Esophagus muscularis mucosa (tissue), 4 donors: ENCODE results near the gene PTAFR. TPM values are rescaled to one million over a fixed set of nuclear protein-coding genes. Genes with fewer than 3 reads are reported as not detected.

ENCODE experiments used
- DNase-seq: peaks from one replicate; pipeline ENCODE4 v3.0.0-alpha.2; 2017; ENCODE audit errors: extremely low spot score
- H3K27ac ChIP-seq, 4 donors: fragments of 200-600 bp; sonication (generic); replicated peaks in 1 of 4; 1 replicate in 3 of 4; 2 replicates in 1 of 4; pipeline ENCODE4 v1.5.1; 2016 to 2019; ENCODE audit warnings: mild to moderate bottlenecking in 1 of 4
- H3K27me3 ChIP-seq, 4 donors: fragments of 200-600 bp; sonication (generic); one replicate each; pipeline versions ENCODE4 v1.5.1 to v1.6.0; 2016 to 2019
- H3K36me3 ChIP-seq, 4 donors: fragments of 200-600 bp; sonication (generic); one replicate each; pipeline ENCODE4 v1.5.1; 2016 to 2019
- H3K4me1 ChIP-seq, 4 donors: fragments of 200-600 bp; sonication (generic); one replicate each; pipeline ENCODE4 v1.5.1; 2016 to 2019
- H3K4me3 ChIP-seq, 4 donors: fragments of 200-600 bp; sonication (generic); 1 replicate in 2 of 4; 2 replicates in 2 of 4; pipeline ENCODE4 v1.5.1; 2016 to 2019; ENCODE audit warnings: mild to moderate bottlenecking in 4 of 4, moderate library complexity in 1 of 4
- H3K9me3 ChIP-seq, 4 donors: fragments of 200-600 bp; sonication (generic); 1 replicate in 3 of 4; 2 replicates in 1 of 4; pipeline ENCODE4 v1.5.1; 2016 to 2019
- EP300 ChIP-seq: sonication (generic); formaldehyde crosslinking; IDR thresholded peaks from one replicate; pipeline ENCODE4 v1.6.1; 2017; ENCODE audit warnings: antibody characterized with exemption
- POLR2A ChIP-seq: fragments of 450-650 bp; IDR thresholded peaks from one replicate; pipeline ENCODE4 v1.6.1; 2017; ENCODE audit warnings: antibody characterized with exemption, moderate library complexity, mild to moderate bottlenecking, low read depth
- POLR2AphosphoS5 ChIP-seq, 2 donors: sonication (generic); formaldehyde crosslinking; IDR thresholded peaks; one replicate each; pipeline ENCODE4 v1.6.1; 2017; ENCODE audit warnings: antibody characterized with exemption in 2 of 2
- WGBS: methylation state at CpG from one replicate; pipeline ENCODE4 v1.1.5; 2018; 5-methylcytosine and 5-hydroxymethylcytosine counted together
- intact Hi-C: fragments of 100-400 bp; cut with DNase I; formaldehyde crosslinking; loops from one replicate; pipeline ENCODE4 v1.15.1; 2023
- total RNA-seq, 4 donors: library from RNA; depleted of rRNA; stranded (reverse); fragments of >200 nt; gene quantifications; one replicate each; pipeline versions ENCODE4 v1.1.0 to v1.2.1, GENCODE V29; 2016
- TF ChIP-seq, protein P1 (sequence below), 3 experiments: fragments of 200-600 bp in 2 of 3; fragments of 450-650 bp in 1 of 3; sonication (generic) in 2 of 3; IDR thresholded peaks; one replicate each; pipeline ENCODE4 v1.5.1; 2017 to 2019; ENCODE audit warnings: antibody characterized with exemption in 3 of 3, mild to moderate bottlenecking in 2 of 3, moderate library complexity in 1 of 3

PTAFR gene
- total RNA-seq, 4 donors from 2014 or later: 4.6 to 8.1 (median 6.8) TPM

DNA sequence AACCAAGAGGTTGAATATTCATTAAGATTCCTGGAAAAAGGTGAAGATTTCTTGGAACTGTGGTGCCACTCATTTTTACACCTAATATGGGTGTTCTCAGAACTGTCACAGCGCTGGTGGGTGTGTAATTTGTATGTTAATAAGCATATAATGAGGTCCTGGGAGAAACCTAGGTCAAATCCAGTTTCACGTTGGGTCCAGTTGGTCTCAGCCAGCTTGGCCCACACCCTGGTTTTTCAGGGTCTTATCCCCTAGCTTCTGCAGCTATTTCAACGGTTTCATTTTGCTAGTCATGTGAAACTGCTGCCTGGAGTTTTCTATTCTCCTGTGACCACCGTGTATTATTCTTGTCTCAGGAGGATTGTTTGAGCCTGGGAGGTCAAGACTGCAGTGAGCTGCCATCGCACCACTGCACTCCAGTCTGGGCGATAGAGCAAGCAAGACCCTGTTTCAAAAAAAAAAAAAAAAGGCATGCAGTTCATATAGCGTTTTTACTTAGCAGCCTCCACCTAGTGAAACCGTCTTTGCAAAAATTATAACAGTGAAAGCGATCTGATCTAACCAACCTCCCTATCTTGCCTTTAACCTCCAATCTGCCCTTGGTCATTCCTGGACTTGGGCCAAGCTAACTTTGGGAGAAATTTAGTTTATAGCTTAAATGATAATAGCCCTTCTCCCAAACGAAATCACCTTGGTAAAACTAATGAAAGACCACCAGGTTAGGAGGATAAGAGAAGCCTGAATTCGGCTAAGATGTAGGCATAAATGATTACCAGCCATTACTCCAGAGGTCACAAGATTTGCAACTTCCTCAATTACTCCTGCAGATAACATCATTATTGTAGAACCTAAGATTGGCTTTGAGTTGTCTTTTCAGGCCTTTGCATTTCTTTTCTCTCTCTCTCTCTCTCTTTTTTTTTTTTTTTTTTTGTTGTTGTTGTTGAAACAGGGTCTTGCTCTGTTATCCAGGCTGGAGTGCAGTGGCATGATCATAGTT lies 44.0 kb downstream of the PTAFR start:
- H3K4me1 ChIP-seq: no peaks in the 10 kb centered on the region
- peaks cover 0 to 10% (median 0%) of the 10 kb centered on the region in 4 donors for H3K27me3 ChIP-seq
- no peaks in the 10 kb centered on the region for H3K36me3 ChIP-seq
- H3K27ac ChIP-seq: no peak overlapping the region
- no peak overlapping the region for H3K4me3 ChIP-seq
- TF ChIP-seq EP300 (no peak), POLR2A (no peak), POLR2AphosphoS5 (IDR thresholded peaks at IDR 0.05) (no peak)
- TF ChIP-seq, protein P1, sequence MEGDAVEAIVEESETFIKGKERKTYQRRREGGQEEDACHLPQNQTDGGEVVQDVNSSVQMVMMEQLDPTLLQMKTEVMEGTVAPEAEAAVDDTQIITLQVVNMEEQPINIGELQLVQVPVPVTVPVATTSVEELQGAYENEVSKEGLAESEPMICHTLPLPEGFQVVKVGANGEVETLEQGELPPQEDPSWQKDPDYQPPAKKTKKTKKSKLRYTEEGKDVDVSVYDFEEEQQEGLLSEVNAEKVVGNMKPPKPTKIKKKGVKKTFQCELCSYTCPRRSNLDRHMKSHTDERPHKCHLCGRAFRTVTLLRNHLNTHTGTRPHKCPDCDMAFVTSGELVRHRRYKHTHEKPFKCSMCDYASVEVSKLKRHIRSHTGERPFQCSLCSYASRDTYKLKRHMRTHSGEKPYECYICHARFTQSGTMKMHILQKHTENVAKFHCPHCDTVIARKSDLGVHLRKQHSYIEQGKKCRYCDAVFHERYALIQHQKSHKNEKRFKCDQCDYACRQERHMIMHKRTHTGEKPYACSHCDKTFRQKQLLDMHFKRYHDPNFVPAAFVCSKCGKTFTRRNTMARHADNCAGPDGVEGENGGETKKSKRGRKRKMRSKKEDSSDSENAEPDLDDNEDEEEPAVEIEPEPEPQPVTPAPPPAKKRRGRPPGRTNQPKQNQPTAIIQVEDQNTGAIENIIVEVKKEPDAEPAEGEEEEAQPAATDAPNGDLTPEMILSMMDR (IDR thresholded peaks at IDR 0.05): no peak
- intact Hi-C loops: no loop called here
- 81% methylated on average over 11 of the region's 11 CpGs for WGBS
- no peaks in the 10 kb centered on the region for H3K9me3 ChIP-seq
- DNase-seq: no peak

DNA sequence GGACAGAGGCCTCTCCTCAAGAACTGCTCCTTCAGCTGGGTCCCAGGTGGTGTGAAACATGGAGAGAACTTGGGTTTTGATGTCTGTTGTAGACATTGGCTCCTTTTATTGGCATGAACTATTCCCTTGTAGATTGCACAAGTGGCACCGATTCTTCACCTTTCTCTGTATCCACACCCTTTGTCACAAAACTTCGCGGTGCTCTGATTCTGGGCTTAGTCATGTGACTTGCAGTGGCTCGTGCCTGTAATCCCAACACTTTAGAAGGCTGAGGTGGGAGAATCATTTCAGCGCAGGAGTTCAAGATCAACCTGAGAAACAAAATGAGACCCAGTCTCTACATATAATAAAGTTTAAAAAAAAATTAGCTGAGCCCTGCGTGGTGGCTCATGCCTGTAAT lies 45.6 kb downstream of the PTAFR start:
- WGBS: 90% methylated on average over 6 of the region's 6 CpGs
- intact Hi-C loops: no loop called here
- Histone ChIP-seq H3K9me3 (no peaks in the 10 kb centered on the region), H3K27ac (no peak overlapping the region), H3K36me3 (no peaks in the 10 kb centered on the region), H3K27me3 (peaks cover 0 to 16% (median 0%) of the 10 kb centered on the region in 4 donors), H3K4me3 (no peak overlapping the region), H3K4me1 (no peaks in the 10 kb centered on the region)
- TF ChIP-seq POLR2A: no peak
- TF ChIP-seq, protein P1 (IDR thresholded peaks at IDR 0.05): no peak
- no peak for TF ChIP-seq EP300
- no peak for TF ChIP-seq POLR2AphosphoS5 (IDR thresholded peaks at IDR 0.05)
- no peak for DNase-seq

DNA sequence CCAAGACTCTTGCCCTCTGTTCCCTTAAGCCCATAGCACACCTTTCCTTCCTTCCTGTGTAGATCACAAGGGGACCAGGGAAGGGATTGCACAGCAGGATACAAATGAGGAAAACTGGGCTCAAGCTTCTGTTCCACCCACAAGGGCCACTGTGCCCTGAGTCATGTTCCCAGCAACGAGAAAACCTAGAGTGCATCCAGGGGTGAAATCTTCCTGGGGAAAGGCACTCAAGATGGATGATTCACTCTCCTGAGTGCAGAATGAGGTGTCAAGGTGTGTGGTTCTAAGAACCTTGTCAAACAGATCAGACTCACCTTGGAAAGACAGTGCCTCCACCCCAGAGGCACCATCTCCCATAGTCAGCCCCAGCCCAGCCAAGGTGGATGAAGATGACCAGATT lies 47.3 kb downstream of the PTAFR start:
- intact Hi-C loops: no loop called here
- peaks cover 0 to 24% (median 0%) of the 10 kb centered on the region in 4 donors for H3K27me3 ChIP-seq
- 22% methylated on average over 1 of the region's 1 CpG for WGBS
- H3K27ac ChIP-seq: no peak overlapping the region
- TF ChIP-seq POLR2A (no peak), POLR2AphosphoS5 (IDR thresholded peaks at IDR 0.05) (peak in 1 of 2 donors; percentile 10), EP300 (no peak)
- TF ChIP-seq, protein P1 (IDR thresholded peaks at IDR 0.05): no peak
- no peak for DNase-seq
- H3K36me3 ChIP-seq: no peaks in the 10 kb centered on the region
- H3K4me3 ChIP-seq: no peak overlapping the region
- no peaks in the 10 kb centered on the region for H3K9me3 ChIP-seq
- H3K4me1 ChIP-seq: no peaks in the 10 kb centered on the region

DNA sequence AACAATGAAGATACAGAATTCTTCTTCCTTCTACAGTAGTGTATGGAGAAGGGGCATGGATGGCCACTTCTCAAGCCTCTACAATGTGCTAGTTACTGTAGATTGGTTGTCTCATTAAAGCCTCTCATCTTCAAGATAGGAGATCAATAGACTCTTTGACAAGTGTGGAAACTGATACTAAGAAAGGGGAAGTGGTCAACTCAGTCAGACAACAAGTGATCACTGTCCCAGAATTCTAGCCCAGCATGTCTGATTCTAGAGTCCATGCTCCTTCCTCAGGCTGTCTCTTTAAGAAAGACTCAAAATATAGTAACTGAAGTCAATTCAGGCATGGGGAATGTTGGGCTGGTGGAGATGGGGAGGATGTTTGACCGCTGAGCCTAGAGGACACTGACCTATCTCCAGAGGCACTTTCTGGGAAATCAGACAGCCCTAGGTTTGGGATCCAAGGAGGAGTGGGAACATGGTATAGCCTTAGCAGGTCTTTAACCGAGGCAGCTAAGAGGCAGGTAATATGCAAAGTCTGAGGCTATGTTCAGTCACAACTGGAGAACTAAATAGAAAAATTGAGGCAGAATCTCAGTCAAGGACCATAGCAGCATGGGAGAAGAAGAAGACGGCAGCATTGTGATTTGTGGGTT lies 48.8 kb downstream of the PTAFR start:
- Histone ChIP-seq H3K27me3 (peaks cover 0 to 20% (median 0%) of the 10 kb centered on the region in 4 donors), H3K4me1 (no peaks in the 10 kb centered on the region), H3K4me3 (no peak overlapping the region), H3K27ac (no peak overlapping the region), H3K36me3 (no peaks in the 10 kb centered on the region), H3K9me3 (no peaks in the 10 kb centered on the region)
- WGBS: 71% methylated on average over 3 of the region's 3 CpGs
- intact Hi-C loops: no loop called here
- TF ChIP-seq EP300 (no peak), POLR2AphosphoS5 (IDR thresholded peaks at IDR 0.05) (no peak), POLR2A (no peak)
- TF ChIP-seq, protein P1 (IDR thresholded peaks at IDR 0.05): no peak
- no peak for DNase-seq
